Activated CD4-positive, alpha-beta T cell treated with anti-CD3 and anti-CD28 coated beads, Interleukin-2, amount 10 ng/mL, durations not matched to agents 7 days and 5 days (primary cell): Measurements from ENCODE around the gene SLC3A2. TPM values are rescaled to one million over a fixed set of nuclear protein-coding genes. Genes with fewer than 3 reads are reported as not detected.
"Not testable (repeated sequence)": the region's sequence is repeated elsewhere in the genome, so short reads cannot be mapped to it uniquely, and the experiment has no call there.

Source experiments
- CTCF ChIA-PET: fragments of 350-600 bp; sonication (Branson Sonifier 250); formaldehyde crosslinking; loops from one replicate; lab custom pipeline; 2021; ENCODE audit warnings: antibody characterized with exemption; lab: Charles Lee
- POLR2A ChIA-PET: fragments of 350-600 bp; sonication (Branson Sonifier 250); formaldehyde crosslinking; loops from one replicate; lab custom pipeline; 2021; ENCODE audit warnings: antibody characterized with exemption; lab: Charles Lee
- DNase-seq: peaks from one replicate; pipeline ENCODE4 v3.0.0-alpha.2; 2020
- H3K27ac Mint-ChIP-seq: one replicate; pipeline ENCODE4 v1.8.0; 2021; ENCODE audit warnings: mild to moderate bottlenecking, moderate library complexity, mixed read lengths
- H3K27me3 Mint-ChIP-seq: one replicate; pipeline ENCODE4 v1.8.0; 2021; ENCODE audit warnings: mixed read lengths
- H3K36me3 Mint-ChIP-seq: one replicate; pipeline ENCODE4 v1.8.0; 2021; ENCODE audit warnings: low read depth, mixed read lengths
- H3K4me1 Mint-ChIP-seq: one replicate; pipeline ENCODE4 v1.8.0; 2021; ENCODE audit warnings: mixed read lengths
- H3K4me3 Mint-ChIP-seq: one replicate; pipeline ENCODE4 v1.8.0; 2021; ENCODE audit warnings: mild to moderate bottlenecking, moderate library complexity, mixed read lengths
- H3K9me3 Mint-ChIP-seq: one replicate; pipeline ENCODE4 v1.8.0; 2021; ENCODE audit warnings: mixed read lengths
- total RNA-seq, 2 experiments: library from RNA; stranded (reverse); gene quantifications; one replicate each; pipeline ENCODE4 v1.2.3, GENCODE V29; 2021

The SLC3A2 gene
- total RNA-seq, result 100 to 1,000 TPM; 153 to 157 TPM

- no peaks in the 10 kb centered on the region for H3K9me3 Mint-ChIP-seq
- peak; percentile 89 for DNase-seq
- peaks cover 53% of the 10 kb centered on the region for H3K4me1 Mint-ChIP-seq
- H3K4me3 Mint-ChIP-seq, result peak within 1 kb of the TSS; percentile 98
- ChIA-PET POLR2A (interaction anchor here (0.6 to 2.7 kb wide), 11 partner anchors 26 to 279 kb away, joined by 3 to 17 read pairs (median 3); partner anchors contain the start of genes HNRNPUL2, LBHD1, MTA2 and TAF6L), CTCF (interaction anchor here (0.5 to 4.5 kb wide), 39 partner anchors 9 to 1012 kb away, joined by 3 to 35 read pairs (median 4); partner anchors contain the start of genes BSCL2, C11orf98, CSKMT and GNG3)
- no peaks in the 10 kb centered on the region for H3K27me3 Mint-ChIP-seq
- peak within 1 kb of the TSS; percentile 100 for H3K27ac Mint-ChIP-seq
- peaks cover 54% of the 10 kb centered on the region for H3K36me3 Mint-ChIP-seq
Observed at GRCh38 chr11:62880803-62881578, at the start of gene SLC3A2. SLC3A2 (plus strand) TSS chr11:62880896; CDS start chr11:62881024, 128 bp downstream.

- peak overlapping the region; percentile 94 for H3K4me3 Mint-ChIP-seq
- H3K36me3 Mint-ChIP-seq, result peaks cover 33% of the 10 kb centered on the region
- CTCF ChIA-PET, result interaction anchor here (0.6 to 2.0 kb wide), 8 partner anchors 10 to 308 kb away, joined by 3 to 15 read pairs (median 4); no protein-coding TSS in a partner anchor
- H3K27me3 Mint-ChIP-seq, result no peaks in the 10 kb centered on the region
- POLR2A ChIA-PET, result no interaction called here
- peak overlapping the region; percentile 99 for H3K27ac Mint-ChIP-seq
- peak; percentile 24 for DNase-seq
- H3K9me3 Mint-ChIP-seq, result no peaks in the 10 kb centered on the region
- H3K4me1 Mint-ChIP-seq, result peaks cover 36% of the 10 kb centered on the region
Observed at GRCh38 chr11:62830904-62831519, 49.7 kb upstream of the SLC3A2 start.

GRCh38 chr11:62831520-62832335 lies 49.0 kb upstream of the SLC3A2 start, which contains the start of gene STX5:
STX5 (minus strand) TSS chr11:62832051; CDS start chr11:62831243, 808 bp downstream.
- peak within 1 kb of the TSS; percentile 94 for H3K4me3 Mint-ChIP-seq
- H3K9me3 Mint-ChIP-seq, result no peaks in the 10 kb centered on the region
- no peaks in the 10 kb centered on the region for H3K27me3 Mint-ChIP-seq
- CTCF ChIA-PET, result interaction anchor here (0.6 to 2.0 kb wide), 16 partner anchors 10 to 1040 kb away, joined by 3 to 15 read pairs (median 4); partner anchors contain the start of genes NXF1, TUT1 and ZBTB3
- peak; percentile 100 for DNase-seq
- H3K36me3 Mint-ChIP-seq, result peaks cover 34% of the 10 kb centered on the region
- POLR2A ChIA-PET, result interaction anchor here (0.5 to 1.8 kb wide), 3 partner anchors 9 to 46 kb away, joined by 3 to 19 read pairs (median 3); no protein-coding TSS in a partner anchor
- H3K4me1 Mint-ChIP-seq, result peaks cover 36% of the 10 kb centered on the region
- peak within 1 kb of the TSS; percentile 99 for H3K27ac Mint-ChIP-seq

GRCh38 chr11:62832336-62833234 lies 48.1 kb upstream of the SLC3A2 start, which contains the start of gene TEX54:
TEX54 (minus strand) TSS chr11:62832841.
- Mint-ChIP-seq H3K27ac (peak within 1 kb of the TSS; percentile 99), H3K27me3 (no peaks in the 10 kb centered on the region), H3K36me3 (peaks cover 28% of the 10 kb centered on the region), H3K9me3 (no peaks in the 10 kb centered on the region), H3K4me1 (peaks cover 38% of the 10 kb centered on the region), H3K4me3 (peak within 1 kb of the TSS; percentile 94)
- ChIA-PET CTCF (interaction anchor here (0.6 to 2.0 kb wide), 9 partner anchors 22 to 1041 kb away, joined by 3 to 15 read pairs (median 4); partner anchors contain the start of genes TUT1 and ZBTB3), POLR2A (interaction anchor here (1.8 kb wide), 1 partner anchor 8 kb away, joined by 19 read pairs; no protein-coding TSS in a partner anchor)
- no peak for DNase-seq

- peaks cover 39% of the 10 kb centered on the region for H3K4me1 Mint-ChIP-seq
- no peak for DNase-seq
- ChIA-PET POLR2A (no interaction called here), CTCF (no interaction called here)
- peak overlapping the region; percentile 42 for H3K27ac Mint-ChIP-seq
- no peaks in the 10 kb centered on the region for H3K9me3 Mint-ChIP-seq
- no peaks in the 10 kb centered on the region for H3K27me3 Mint-ChIP-seq
- H3K36me3 Mint-ChIP-seq, result peaks cover 32% of the 10 kb centered on the region
- H3K4me3 Mint-ChIP-seq, result no peak overlapping the region
Observed at GRCh38 chr11:62835336-62835735, 45.4 kb upstream of the SLC3A2 start.

GRCh38 chr11:62839050-62839945 lies 41.4 kb upstream of the SLC3A2 start, which contains the start of gene WDR74:
WDR74 (minus strand) TSS chr11:62839590; CDS start chr11:62839570, 20 bp downstream.
- no peaks in the 10 kb centered on the region for H3K27me3 Mint-ChIP-seq
- no peak within 1 kb of the TSS for H3K27ac Mint-ChIP-seq
- H3K4me3 Mint-ChIP-seq, result no peak within 1 kb of the TSS
- no peaks in the 10 kb centered on the region for H3K9me3 Mint-ChIP-seq
- CTCF ChIA-PET, result interaction anchor here (1.2 to 2.7 kb wide), 4 partner anchors 17 to 171 kb away, joined by 3 to 18 read pairs (median 8); partner anchors contain the start of genes POLR2G and TMEM179B
- H3K36me3 Mint-ChIP-seq, result peaks cover 21% of the 10 kb centered on the region
- peaks cover 25% of the 10 kb centered on the region for H3K4me1 Mint-ChIP-seq
- POLR2A ChIA-PET, result interaction anchor here (3.0 kb wide), 1 partner anchor 16 kb away, joined by 58 read pairs; no protein-coding TSS in a partner anchor
- DNase-seq, result peak; percentile 95

- peak; percentile 71 for DNase-seq
- H3K4me3 Mint-ChIP-seq, H3K27me3 Mint-ChIP-seq, H3K9me3 Mint-ChIP-seq, H3K27ac Mint-ChIP-seq: not testable (repeated sequence)
- Mint-ChIP-seq H3K36me3 (peaks cover 13% of the 10 kb centered on the region), H3K4me1 (peaks cover 16% of the 10 kb centered on the region)
- CTCF ChIA-PET, result interaction anchor here (0.6 to 2.7 kb wide), 10 partner anchors 9 to 108 kb away, joined by 3 to 18 read pairs (median 4); partner anchors contain the start of genes NXF1, POLR2G, STX5 and TMEM179B
- POLR2A ChIA-PET, result interaction anchor here (0.6 to 3.0 kb wide), 29 partner anchors 8 to 1403 kb away, joined by 3 to 58 read pairs (median 5); partner anchors contain the start of genes C11orf98, CSKMT, EEF1G and GANAB
Observed at GRCh38 chr11:62840721-62841360, 39.9 kb upstream of the SLC3A2 start.

- Mint-ChIP-seq H3K27me3 (no peaks in the 10 kb centered on the region), H3K4me3 (no peak overlapping the region), H3K36me3 (peaks cover 10% of the 10 kb centered on the region), H3K9me3 (no peaks in the 10 kb centered on the region), H3K27ac (no peak overlapping the region), H3K4me1 (peaks cover 16% of the 10 kb centered on the region)
- ChIA-PET CTCF (interaction anchor here (0.7 to 2.7 kb wide), 9 partner anchors 10 to 63 kb away, joined by 3 to 18 read pairs (median 4); partner anchors contain the start of genes NXF1, STX5 and TMEM179B), POLR2A (interaction anchor here (0.6 to 3.0 kb wide), 28 partner anchors 9 to 1403 kb away, joined by 3 to 58 read pairs (median 5); partner anchors contain the start of genes C11orf98, CSKMT, EEF1G and GANAB)
- DNase-seq, result peak; percentile 93
Observed at GRCh38 chr11:62841361-62842170, 39.1 kb upstream of the SLC3A2 start.
